ENCODE measurements around the gene DNM3.
A peak's percentile ranks its signal among the peaks of the same experiment; 100 is the strongest.
"Not testable (repeated sequence)": the region's sequence is repeated elsewhere in the genome, so short reads cannot be mapped to it uniquely, and the experiment has no call there.

DNM3 gene

DNA sequence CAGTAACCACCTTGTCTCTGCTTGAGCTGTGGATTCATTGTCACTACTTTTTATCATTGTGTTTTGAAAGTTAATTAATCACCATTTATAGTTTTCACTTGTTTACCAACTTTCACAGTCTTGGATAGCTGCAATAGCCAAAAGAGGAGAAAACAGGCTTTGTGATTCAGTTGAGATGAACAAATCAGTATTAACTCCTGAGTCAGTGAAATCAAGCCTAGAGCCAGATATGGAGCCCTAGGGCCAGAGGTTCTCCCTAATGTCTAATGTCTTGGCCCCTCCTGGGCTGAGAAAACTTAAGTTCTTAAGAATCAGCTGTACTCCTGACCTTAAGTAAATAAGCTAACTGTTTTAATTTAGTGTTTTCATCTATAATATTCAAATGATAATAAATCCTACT lies 228.8 kb downstream of the DNM3 start:
- Mint-ChIP-seq H3K9me3 (no peaks in the 10 kb centered on the region), H3K27ac (no peak overlapping the region), H3K4me1 (ENCODE audit: low read depth) (no peaks in the 10 kb centered on the region), H3K27me3 (no peaks in the 10 kb centered on the region), H3K36me3 (ENCODE audit: low read depth) (no peaks in the 10 kb centered on the region), H3K4me3 (no peak overlapping the region)

DNA sequence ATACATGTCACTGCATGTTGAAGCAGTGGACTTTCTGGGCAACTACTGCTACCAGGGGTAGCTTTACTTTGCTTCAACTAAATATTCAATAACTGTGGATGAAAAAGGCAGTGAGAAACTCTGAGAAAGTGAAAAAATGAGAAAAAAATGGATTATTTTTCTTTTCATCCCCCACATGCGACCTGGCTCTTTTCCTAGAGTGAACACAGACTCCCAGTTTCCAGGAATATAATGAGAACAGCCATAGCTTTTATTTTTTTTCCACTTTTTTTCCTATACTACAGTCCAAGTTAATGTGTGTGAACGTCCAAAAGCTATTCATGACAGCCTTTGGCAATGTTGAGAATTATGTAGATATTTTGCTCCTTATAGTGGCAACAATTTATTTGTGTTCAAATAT lies 230.4 kb downstream of the DNM3 start:
- H3K27me3 Mint-ChIP-seq: no peaks in the 10 kb centered on the region
- no peaks in the 10 kb centered on the region for H3K36me3 Mint-ChIP-seq (ENCODE audit: low read depth)
- H3K9me3 Mint-ChIP-seq: no peaks in the 10 kb centered on the region
- no peak overlapping the region for H3K27ac Mint-ChIP-seq
- H3K4me1 Mint-ChIP-seq (ENCODE audit: low read depth): no peaks in the 10 kb centered on the region
- H3K4me3 Mint-ChIP-seq: no peak overlapping the region

DNA sequence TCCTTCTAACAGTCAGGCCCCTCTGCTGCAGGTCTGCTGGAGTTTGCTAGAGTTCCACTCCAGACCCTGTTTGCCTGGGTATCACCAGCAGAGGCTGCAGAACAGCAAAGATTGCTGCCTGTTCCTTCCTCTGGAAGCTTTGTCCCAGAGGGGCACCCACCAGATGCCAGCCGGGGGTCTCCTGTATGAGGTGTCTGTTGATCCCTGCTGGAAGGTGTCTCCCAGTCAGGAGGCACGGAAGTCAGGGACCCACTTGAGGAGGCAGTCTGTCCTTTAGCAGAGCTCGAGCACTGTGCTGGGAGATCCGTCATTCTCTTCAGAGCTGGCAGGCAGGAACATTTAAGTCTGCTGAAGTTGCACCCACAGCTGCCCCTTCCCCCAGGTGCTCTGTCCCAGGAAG lies 238.6 kb downstream of the DNM3 start:
- not testable (repeated sequence) for H3K9me3 Mint-ChIP-seq; H3K36me3 Mint-ChIP-seq (ENCODE audit: low read depth); H3K27ac Mint-ChIP-seq; H3K4me3 Mint-ChIP-seq; H3K4me1 Mint-ChIP-seq (ENCODE audit: low read depth); H3K27me3 Mint-ChIP-seq

DNA sequence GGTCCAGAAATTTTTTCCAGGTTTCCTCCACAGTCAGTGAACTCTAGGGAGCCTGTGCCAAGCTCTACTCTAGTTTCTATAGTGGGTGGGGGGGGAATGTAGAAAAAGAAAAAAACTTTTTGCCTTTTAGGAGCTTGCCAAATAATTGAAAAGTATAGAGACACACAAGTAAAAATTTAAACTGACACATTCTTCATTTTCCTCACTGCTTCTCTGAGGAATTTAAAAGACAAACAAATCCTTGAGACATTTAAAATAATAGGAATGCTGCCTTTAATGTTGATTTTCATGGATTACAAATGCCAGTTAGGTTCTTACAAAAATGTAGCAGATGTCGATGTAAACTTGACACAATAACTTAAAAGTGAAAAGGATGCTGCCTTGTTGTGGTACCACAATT lies 241.9 kb downstream of the DNM3 start:
- Mint-ChIP-seq H3K27me3 (no peaks in the 10 kb centered on the region), H3K9me3 (no peaks in the 10 kb centered on the region), H3K4me3 (no peak overlapping the region), H3K4me1 (ENCODE audit: low read depth) (no peaks in the 10 kb centered on the region), H3K36me3 (ENCODE audit: low read depth) (no peaks in the 10 kb centered on the region), H3K27ac (no peak overlapping the region)

DNA sequence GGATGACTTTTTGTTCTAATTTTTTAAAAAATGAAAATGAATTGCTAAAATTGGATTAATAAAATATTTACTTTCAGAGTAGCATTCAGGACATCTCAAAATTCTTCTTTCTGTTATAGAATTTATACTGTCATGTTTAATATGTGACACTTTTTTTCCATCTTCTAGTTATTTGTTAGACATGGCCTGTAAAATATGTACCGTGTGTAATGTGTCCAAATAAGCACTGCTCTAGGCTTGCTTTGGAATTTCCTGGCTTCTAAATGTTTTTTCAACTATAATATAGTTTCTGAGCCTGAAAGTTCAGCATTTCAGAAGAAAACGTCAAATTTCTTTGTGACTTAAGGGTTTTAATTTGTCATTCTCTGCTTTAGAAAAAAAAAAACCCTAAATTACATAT lies 243.6 kb downstream of the DNM3 start:
- H3K9me3 Mint-ChIP-seq: no peaks in the 10 kb centered on the region
- H3K4me1 Mint-ChIP-seq (ENCODE audit: low read depth): no peaks in the 10 kb centered on the region
- H3K4me3 Mint-ChIP-seq: no peak overlapping the region
- no peak overlapping the region for H3K27ac Mint-ChIP-seq
- no peaks in the 10 kb centered on the region for H3K36me3 Mint-ChIP-seq (ENCODE audit: low read depth)
- no peaks in the 10 kb centered on the region for H3K27me3 Mint-ChIP-seq

DNA sequence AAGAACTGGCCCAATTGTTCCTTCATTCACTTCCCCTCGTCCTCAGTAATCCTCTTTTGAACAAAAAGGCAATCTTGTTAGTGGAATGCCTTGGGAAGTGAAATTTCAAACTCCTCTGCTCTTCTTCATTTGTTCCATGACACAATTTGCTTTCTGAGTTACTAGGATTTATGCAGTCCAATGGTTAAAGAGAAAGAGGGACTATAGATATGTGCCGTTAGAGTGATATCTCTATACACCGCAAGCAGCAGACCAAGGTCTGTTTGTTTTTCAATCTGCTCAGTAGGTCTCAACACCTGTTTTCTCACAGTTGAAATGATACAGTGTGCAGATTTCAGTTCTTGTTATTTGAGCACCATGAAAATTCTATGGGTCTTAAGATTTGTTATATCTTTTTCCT lies 244.0 kb downstream of the DNM3 start:
- Mint-ChIP-seq H3K27me3 (no peaks in the 10 kb centered on the region), H3K4me3 (no peak overlapping the region), H3K9me3 (no peaks in the 10 kb centered on the region), H3K4me1 (ENCODE audit: low read depth) (peaks cover 4% of the 10 kb centered on the region), H3K27ac (no peak overlapping the region), H3K36me3 (ENCODE audit: low read depth) (no peaks in the 10 kb centered on the region)

DNA sequence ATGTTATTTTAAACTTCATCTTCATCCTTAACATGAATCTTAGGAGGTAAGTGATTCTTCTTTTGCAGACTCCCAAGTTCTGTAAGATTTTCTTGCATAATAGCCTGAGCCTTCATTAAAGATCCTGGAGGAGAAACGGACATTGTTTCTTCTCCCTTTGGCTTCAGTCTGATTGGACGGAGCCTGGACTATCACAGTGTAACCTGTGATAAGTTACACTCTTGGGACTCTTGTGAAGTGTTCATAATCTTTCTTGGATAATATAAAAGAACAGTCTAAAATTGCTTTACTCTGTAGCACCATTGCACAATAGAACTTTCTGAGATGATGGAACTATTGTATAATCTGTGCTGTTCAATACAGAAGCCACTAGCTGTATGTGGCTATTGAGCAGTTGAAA lies 244.8 kb downstream of the DNM3 start:
- Mint-ChIP-seq H3K4me3 (no peak overlapping the region), H3K4me1 (ENCODE audit: low read depth) (peaks cover 5% of the 10 kb centered on the region), H3K9me3 (no peaks in the 10 kb centered on the region), H3K36me3 (ENCODE audit: low read depth) (no peaks in the 10 kb centered on the region), H3K27me3 (no peaks in the 10 kb centered on the region), H3K27ac (no peak overlapping the region)

DNA sequence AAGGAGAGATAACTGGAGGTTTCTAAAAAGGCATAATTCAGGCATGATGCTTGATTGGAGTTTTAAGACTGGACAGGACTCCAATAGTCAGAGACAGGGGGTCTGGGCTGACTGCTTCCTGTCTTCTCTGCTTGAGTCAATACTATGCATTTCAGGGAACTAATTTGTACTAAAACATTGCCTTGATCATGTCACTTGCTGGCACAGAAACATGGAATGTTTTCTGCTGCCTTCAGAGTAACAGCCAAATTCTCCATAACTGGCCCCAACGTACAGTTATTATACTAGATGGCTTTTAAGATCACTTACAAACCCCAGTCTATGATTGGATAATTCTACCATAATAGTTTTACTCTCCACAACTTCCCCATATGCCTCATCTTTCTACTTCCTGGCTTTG lies 247.0 kb downstream of the DNM3 start:
- H3K4me3 Mint-ChIP-seq: no peak overlapping the region
- no peaks in the 10 kb centered on the region for H3K36me3 Mint-ChIP-seq (ENCODE audit: low read depth)
- H3K4me1 Mint-ChIP-seq (ENCODE audit: low read depth): peaks cover 5% of the 10 kb centered on the region
- no peak overlapping the region for H3K27ac Mint-ChIP-seq
- no peaks in the 10 kb centered on the region for H3K9me3 Mint-ChIP-seq
- H3K27me3 Mint-ChIP-seq: no peaks in the 10 kb centered on the region

DNA sequence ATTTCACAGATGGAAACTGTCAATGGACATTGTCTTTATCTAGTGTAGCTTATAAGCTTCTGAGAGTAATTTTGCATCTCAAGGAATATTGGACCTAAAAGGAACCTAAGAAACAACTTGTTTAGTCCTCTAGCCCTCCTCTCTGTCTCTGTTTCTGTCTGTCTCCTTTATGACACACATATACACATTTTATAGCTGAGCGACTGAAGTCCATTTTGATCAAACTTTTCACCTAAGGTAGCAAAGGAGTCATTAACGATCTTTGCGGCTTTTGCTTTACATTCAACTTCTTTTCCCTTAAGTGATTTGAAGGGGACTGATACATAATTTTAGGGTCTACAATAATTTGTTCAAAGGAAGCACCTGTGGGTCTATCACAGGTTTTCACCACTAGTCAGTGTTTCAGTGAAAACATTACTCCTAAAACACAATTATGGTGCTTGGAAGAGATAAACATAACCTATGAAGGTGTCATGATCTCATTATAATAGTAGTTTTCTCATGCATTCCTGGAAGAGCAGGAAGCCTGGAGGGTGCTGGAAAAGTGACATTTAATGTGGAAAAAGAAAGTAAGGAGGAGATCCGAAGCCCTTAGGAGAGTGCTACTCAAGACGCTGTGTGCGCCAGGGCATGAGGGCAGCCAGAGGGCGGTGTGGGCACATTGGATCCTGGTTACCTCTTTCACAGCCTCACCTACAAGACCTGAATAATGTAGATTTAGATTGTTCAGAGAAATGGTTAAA lies 248.6 kb downstream of the DNM3 start:
- Mint-ChIP-seq H3K9me3 (no peaks in the 10 kb centered on the region), H3K4me1 (ENCODE audit: low read depth) (peaks cover 5% of the 10 kb centered on the region), H3K36me3 (ENCODE audit: low read depth) (no peaks in the 10 kb centered on the region), H3K27me3 (no peaks in the 10 kb centered on the region), H3K4me3 (no peak overlapping the region), H3K27ac (peak overlapping the region; percentile 60)

DNA sequence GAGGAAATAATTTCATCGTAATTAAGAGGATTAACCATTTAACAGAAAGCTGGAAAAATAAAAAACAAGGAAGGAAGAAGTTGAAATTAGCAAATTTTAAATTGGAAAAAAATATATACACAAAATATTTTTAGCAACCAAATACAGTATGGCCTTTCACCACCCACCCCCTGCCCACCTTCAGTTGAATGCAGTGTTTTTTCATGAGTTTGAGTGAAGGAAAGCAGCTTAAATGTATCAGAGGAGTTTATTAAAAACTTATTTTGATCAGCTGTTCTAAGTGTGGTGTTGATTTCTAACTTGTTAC lies 249.2 kb downstream of the DNM3 start:
- no peaks in the 10 kb centered on the region for H3K27me3 Mint-ChIP-seq
- H3K4me3 Mint-ChIP-seq: no peak overlapping the region
- H3K9me3 Mint-ChIP-seq: no peaks in the 10 kb centered on the region
- no peaks in the 10 kb centered on the region for H3K36me3 Mint-ChIP-seq (ENCODE audit: low read depth)
- H3K4me1 Mint-ChIP-seq (ENCODE audit: low read depth): peaks cover 5% of the 10 kb centered on the region
- H3K27ac Mint-ChIP-seq: peak overlapping the region; percentile 60

DNA sequence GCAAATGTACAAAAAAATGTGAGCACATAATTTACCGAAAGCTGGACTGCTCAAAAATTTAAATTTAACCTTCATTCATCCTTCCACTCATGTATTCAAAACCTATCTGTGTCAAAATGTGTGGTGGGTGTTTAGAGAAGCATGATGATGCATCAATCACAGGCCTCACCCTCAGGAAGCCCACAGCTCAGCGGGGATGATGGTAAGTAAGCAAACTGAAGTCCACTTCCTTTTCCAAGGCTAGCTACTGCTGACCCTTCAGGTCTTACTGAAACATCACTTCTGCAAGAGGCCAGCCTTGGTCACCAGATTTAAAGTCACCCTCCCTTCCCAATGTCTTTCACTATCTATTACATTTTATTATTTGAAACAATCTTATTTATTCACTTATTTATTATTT lies 254.5 kb downstream of the DNM3 start:
- Mint-ChIP-seq H3K4me3 (no peak overlapping the region), H3K4me1 (ENCODE audit: low read depth) (no peaks in the 10 kb centered on the region), H3K27ac (no peak overlapping the region), H3K27me3 (no peaks in the 10 kb centered on the region), H3K36me3 (ENCODE audit: low read depth) (no peaks in the 10 kb centered on the region), H3K9me3 (no peaks in the 10 kb centered on the region)

DNA sequence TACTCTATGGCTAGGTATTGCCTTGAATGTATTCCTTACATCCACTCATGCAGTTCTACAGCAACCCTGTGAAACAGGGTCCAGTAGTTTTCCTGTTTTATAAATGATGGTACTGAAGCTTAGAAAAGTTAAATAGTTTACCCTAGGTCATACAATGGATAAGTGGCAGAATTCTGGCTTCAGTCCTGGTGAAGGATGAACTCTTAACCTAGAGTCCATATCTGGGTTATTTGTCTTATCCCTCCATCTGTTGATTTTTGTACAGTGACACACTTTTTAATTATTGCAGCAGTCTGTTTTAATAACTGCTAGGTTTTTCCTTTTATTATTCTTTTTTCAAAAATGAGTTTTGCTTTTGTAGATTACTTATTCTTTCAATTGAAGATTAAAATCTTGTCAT lies 263.9 kb downstream of the DNM3 start:
- H3K4me1 Mint-ChIP-seq (ENCODE audit: low read depth): no peaks in the 10 kb centered on the region
- H3K27me3 Mint-ChIP-seq: peaks cover 4% of the 10 kb centered on the region
- no peak overlapping the region for H3K4me3 Mint-ChIP-seq
- no peaks in the 10 kb centered on the region for H3K9me3 Mint-ChIP-seq
- no peak overlapping the region for H3K27ac Mint-ChIP-seq
- no peaks in the 10 kb centered on the region for H3K36me3 Mint-ChIP-seq (ENCODE audit: low read depth)

DNA sequence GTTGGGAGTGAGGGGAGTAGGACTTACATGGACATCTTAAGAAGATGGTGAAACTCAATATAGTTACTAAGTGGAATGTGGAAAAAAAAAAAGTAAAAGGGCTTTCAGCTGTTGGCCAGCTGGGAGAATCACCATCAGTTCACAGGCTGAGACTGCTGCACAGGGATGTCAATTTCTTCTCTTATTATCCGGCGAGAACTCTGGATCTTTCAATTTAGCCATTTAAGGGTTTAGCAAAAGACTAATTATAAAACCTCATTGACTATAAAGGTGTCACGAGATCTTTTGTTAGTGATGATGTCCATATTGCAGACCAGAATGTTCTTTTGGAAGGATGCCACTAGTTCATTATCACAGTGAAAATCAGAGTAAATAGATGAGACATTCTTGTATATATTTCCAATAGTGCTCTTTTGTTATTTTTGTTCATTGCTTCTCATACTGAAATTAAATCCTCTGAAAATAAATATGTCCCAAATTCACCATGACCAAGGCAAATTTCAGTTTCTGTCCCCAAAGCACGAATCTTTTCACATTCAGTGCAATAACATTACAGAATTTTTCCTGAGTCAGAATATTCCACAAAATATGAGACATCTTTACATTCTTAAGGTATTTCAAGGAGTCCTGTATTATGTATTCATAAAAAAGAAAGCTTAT lies 266.1 kb downstream of the DNM3 start:
- Mint-ChIP-seq H3K9me3 (no peaks in the 10 kb centered on the region), H3K4me1 (ENCODE audit: low read depth) (no peaks in the 10 kb centered on the region), H3K27me3 (peaks cover 4% of the 10 kb centered on the region), H3K4me3 (no peak overlapping the region), H3K36me3 (ENCODE audit: low read depth) (no peaks in the 10 kb centered on the region), H3K27ac (no peak overlapping the region)

DNA sequence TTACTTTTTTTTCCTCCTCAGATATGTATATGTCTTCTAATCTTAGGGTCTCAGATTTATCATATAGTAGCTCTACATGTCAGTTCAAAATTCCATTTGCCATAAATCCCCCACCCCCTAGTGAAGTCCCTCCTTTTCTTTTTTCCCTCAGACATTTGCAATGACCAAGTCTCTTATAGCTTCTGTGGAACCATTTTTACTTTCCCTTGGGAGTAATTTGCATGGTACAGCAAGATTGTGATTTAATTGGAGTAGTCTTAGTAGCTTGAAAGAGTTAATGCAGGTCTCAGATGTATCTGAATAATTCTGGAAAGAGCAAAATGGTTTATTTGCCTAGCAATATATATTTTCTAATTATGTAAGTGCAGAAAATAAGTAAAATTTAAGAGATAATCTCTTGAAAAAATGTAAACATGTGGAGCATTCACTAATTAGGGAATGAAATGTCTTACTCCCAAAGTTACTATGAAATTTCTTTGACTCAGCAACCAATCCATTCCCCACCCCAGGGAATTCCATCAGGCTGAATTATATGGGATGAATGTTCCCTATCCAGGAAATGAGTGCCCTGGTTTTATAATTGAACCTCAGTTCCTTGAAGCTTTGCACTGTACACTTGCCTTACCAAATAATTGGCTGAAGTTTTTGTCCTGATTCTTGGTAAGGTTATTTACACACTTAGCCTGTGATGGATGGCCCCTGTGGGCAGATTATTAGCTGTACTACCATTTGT lies 267.0 kb downstream of the DNM3 start:
- no peaks in the 10 kb centered on the region for H3K36me3 Mint-ChIP-seq (ENCODE audit: low read depth)
- no peaks in the 10 kb centered on the region for H3K4me1 Mint-ChIP-seq (ENCODE audit: low read depth)
- H3K27ac Mint-ChIP-seq: no peak overlapping the region
- no peaks in the 10 kb centered on the region for H3K9me3 Mint-ChIP-seq
- peaks cover 4% of the 10 kb centered on the region for H3K27me3 Mint-ChIP-seq
- no peak overlapping the region for H3K4me3 Mint-ChIP-seq

DNA sequence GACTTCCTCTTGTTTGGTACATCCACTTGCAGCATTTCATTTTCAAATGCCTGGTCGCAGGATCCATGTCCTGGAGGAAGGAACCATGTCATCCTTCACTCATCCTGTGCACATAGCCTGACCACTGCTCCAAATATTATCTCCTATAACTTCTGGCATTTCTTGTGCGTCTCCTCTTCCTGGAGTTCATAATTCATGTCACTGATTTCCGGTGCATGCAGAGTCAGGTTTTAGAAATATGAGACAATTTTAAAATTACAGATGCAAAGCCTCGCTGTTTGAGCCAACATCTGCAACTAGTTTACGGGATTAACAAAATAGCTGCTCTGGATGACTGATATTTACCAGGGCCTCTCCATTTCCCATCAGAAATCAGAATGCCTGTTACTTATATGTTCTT lies 268.1 kb downstream of the DNM3 start:
- H3K4me3 Mint-ChIP-seq: no peak overlapping the region
- H3K27ac Mint-ChIP-seq: no peak overlapping the region
- no peaks in the 10 kb centered on the region for H3K4me1 Mint-ChIP-seq (ENCODE audit: low read depth)
- no peaks in the 10 kb centered on the region for H3K36me3 Mint-ChIP-seq (ENCODE audit: low read depth)
- H3K9me3 Mint-ChIP-seq: no peaks in the 10 kb centered on the region
- peaks cover 4% of the 10 kb centered on the region for H3K27me3 Mint-ChIP-seq

DNA sequence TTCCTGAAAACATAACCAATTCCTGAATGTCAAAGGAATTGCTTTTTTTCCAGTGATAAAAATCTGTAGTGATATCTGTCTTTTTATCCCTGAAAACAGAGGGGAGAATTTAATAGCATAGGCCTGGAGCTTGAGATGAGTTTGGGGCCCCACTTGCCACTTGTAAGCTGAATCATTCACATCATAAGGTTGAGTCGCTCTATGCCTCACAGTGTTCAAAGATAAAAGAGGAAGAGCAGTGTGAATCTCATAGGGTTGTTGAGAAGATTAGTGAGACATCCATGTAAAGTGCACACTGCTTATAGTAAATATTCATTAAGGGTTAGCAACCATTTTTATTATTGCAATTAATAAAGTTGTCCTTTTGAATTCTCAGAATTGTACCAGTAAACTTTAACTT lies 271.3 kb downstream of the DNM3 start:
- Mint-ChIP-seq H3K4me3 (no peak overlapping the region), H3K27me3 (peaks cover 4% of the 10 kb centered on the region)

More for the DNA sequence above, 271.3 kb downstream of the DNM3 start:
- H3K4me1 Mint-ChIP-seq (ENCODE audit: low read depth): peaks cover 5% of the 10 kb centered on the region
- H3K9me3 Mint-ChIP-seq: no peaks in the 10 kb centered on the region
- H3K27ac Mint-ChIP-seq: no peak overlapping the region
- no peaks in the 10 kb centered on the region for H3K36me3 Mint-ChIP-seq (ENCODE audit: low read depth)
